Body of pancreas (tissue), 4 donors: Measurements from ENCODE around the gene COPA. TPM values are rescaled to one million over a fixed set of nuclear protein-coding genes. Genes with fewer than 3 reads are reported as not detected.

ENCODE experiments used
- ATAC-seq: fragments of 150-250 bp; one replicate; pipeline ENCODE4 v1.9.1; 2016
- DNase-seq, 4 donors: peaks; one replicate each; pipeline ENCODE4 v3.0.0-alpha.2; 2019
- H3K27ac ChIP-seq, 4 donors: fragments of 200-600 bp; sonication (generic); 1 replicate in 3 of 4; 2 replicates in 1 of 4; pipeline versions ENCODE4 v1.5.1 to v1.6.1; 2016 to 2019; ENCODE audit warnings: mild to moderate bottlenecking in 1 of 4, mixed read lengths in 1 of 4, moderate library complexity in 1 of 4
- H3K27me3 ChIP-seq, 2 donors: fragments of 200-600 bp; sonication (generic); one replicate each; pipeline ENCODE4 v1.6.0; 2016; ENCODE audit warnings: mild to moderate bottlenecking in 1 of 2
- H3K36me3 ChIP-seq, 2 donors: fragments of 200-600 bp; sonication (generic); replicated peaks in 1 of 2; 2 replicates each; pipeline ENCODE4 v1.5.1; 2016; ENCODE audit warnings: low read depth in 2 of 2; ENCODE audit not compliant: insufficient read depth in 1 of 2
- H3K4me1 ChIP-seq: fragments of 200-600 bp; sonication (generic); one replicate; pipeline ENCODE4 v1.6.0; 2016
- H3K4me3 ChIP-seq, 2 donors: fragments of 200-600 bp; sonication (generic); 1 replicate in 1 of 2; 2 replicates in 1 of 2; pipeline ENCODE4 v1.5.1; 2016 to 2019
- H3K9me3 ChIP-seq, 3 donors: fragments of 200-600 bp; sonication (generic); 1 replicate in 2 of 3; 2 replicates in 1 of 3; pipeline ENCODE4 v1.5.1; 2016
- POLR2A ChIP-seq, 3 donors: fragments of 450-650 bp; IDR thresholded peaks; one replicate each; pipeline ENCODE4 v1.6.1; 2016; ENCODE audit warnings: antibody characterized with exemption in 3 of 3, mild to moderate bottlenecking in 2 of 3
- WGBS, 2 donors: methylation state at CpG; one replicate each; pipeline ENCODE4 v1.1.5; 2017; 5-methylcytosine and 5-hydroxymethylcytosine counted together
- intact Hi-C: fragments of 100-400 bp; cut with DNase I; formaldehyde crosslinking; loops from one replicate; pipeline ENCODE4 v1.15.1; 2023
- small RNA-seq: library from RNA; depleted of rRNA; stranded (forward); fragments of <200 nt; gene quantifications from one replicate; pipeline ENCODE3, GENCODE V24; 2016
- total RNA-seq, 2 donors: library from RNA; depleted of rRNA; stranded (reverse); fragments of >200 nt; gene quantifications; one replicate each; pipeline ENCODE4 v1.1.0, GENCODE V29; 2016
- TF ChIP-seq, protein P1 (sequence below), 7 experiments: fragments of 450-650 bp in 4 of 7; fragments of 200-600 bp in 3 of 7; sonication (generic) in 3 of 7; IDR thresholded peaks; one replicate each; pipeline ENCODE4 v1.5.1; 2016 to 2019; ENCODE audit warnings: antibody characterized with exemption in 7 of 7

COPA gene
- total RNA-seq, 2 donors from 2014 or later: 75.8 to 86.7 TPM

DNA sequence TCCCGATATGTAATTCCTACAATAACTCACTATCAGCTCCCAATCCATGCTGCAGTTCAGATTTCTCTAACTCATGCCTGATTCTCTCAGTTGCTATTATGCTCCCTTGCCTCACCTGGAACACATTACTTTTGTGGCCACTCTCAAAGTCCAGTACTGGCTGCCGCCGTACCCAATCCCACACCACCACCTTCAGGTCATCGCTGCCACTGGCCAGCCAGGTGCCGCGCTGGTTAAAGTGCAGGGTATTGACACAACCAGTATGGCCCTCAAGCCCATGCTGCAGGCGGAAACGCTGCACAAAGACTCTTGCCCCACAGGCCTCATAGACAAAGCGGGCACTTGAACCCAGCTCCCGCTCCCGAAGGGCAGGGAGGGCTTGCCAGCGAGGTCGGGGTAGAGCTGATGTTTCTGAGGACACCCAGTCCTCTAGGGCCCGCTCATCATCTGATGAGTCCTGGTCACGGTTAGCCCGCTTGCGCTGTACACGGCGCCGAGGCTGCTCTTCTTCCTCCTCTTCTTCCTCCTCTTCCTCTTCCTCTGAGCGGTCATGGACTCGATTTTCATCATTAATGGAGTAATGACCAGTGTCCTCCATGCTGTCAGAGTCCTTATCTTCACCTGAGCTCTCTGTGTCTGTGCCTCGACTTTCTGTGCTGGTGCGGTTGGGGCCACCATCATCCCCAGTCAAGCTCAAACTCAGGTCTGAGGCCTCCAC, 103.3 kb downstream of the COPA start:
- peaks cover 5 to 24% of the 10 kb centered on the region in 2 donors for H3K36me3 ChIP-seq
- intact Hi-C loops: no loop called here
- H3K9me3 ChIP-seq: no peaks in the 10 kb centered on the region
- H3K27me3 ChIP-seq: no peaks in the 10 kb centered on the region
- no peak overlapping the region for H3K4me3 ChIP-seq
- no peak for ATAC-seq
- no peak overlapping the region for H3K27ac ChIP-seq
- 93 to 94% methylated on average over 20 to 24 of the region's 24 CpGs for whole genome bisulfite sequencing, 2 donors
- DNase-seq: no peak
- no peak for TF ChIP-seq POLR2A (IDR thresholded peaks at IDR 0.05)
- TF ChIP-seq, protein P1, sequence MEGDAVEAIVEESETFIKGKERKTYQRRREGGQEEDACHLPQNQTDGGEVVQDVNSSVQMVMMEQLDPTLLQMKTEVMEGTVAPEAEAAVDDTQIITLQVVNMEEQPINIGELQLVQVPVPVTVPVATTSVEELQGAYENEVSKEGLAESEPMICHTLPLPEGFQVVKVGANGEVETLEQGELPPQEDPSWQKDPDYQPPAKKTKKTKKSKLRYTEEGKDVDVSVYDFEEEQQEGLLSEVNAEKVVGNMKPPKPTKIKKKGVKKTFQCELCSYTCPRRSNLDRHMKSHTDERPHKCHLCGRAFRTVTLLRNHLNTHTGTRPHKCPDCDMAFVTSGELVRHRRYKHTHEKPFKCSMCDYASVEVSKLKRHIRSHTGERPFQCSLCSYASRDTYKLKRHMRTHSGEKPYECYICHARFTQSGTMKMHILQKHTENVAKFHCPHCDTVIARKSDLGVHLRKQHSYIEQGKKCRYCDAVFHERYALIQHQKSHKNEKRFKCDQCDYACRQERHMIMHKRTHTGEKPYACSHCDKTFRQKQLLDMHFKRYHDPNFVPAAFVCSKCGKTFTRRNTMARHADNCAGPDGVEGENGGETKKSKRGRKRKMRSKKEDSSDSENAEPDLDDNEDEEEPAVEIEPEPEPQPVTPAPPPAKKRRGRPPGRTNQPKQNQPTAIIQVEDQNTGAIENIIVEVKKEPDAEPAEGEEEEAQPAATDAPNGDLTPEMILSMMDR (IDR thresholded peaks at IDR 0.05): no peak
- H3K4me1 ChIP-seq: peaks cover 28% of the 10 kb centered on the region

Small RNA genes within 50 kb of the gene (small RNA-seq; reads per million reads assigned to genes)
- gene RF00019: not detected
- not detected for gene RNU4-42P

Other genes with a start within 250 kb of the COPA start
- 10 to 100 TPM; 18.4 to 46.8 TPM for gene IGSF8, start 244.6 kb downstream of the COPA start, total RNA-seq
- 10 to 100 TPM in 1 of 2 donors, 1 to 10 TPM in 1; 1.6 to 41.2 TPM for gene ATP1A2, start 227.5 kb downstream of the COPA start, total RNA-seq
- gene ATP1A4, start 191.6 kb downstream of the COPA start, total RNA-seq: not detected
- not detected for gene CASQ1, start 152.7 kb downstream of the COPA start, total RNA-seq
- gene PEA15, start 137.9 kb downstream of the COPA start, total RNA-seq: 10 to 100 TPM; 21.4 to 23.9 TPM
- gene DCAF8, start 80.7 kb downstream of the COPA start, total RNA-seq: 100 to 1,000 TPM; 123 to 190 TPM
- 10 to 100 TPM; 15.6 to 18.5 TPM for gene PEX19, start 58.1 kb downstream of the COPA start, total RNA-seq
- 10 to 100 TPM; 30.7 to 39.2 TPM for gene NCSTN, start 133 bp upstream of the COPA start, total RNA-seq
- gene NHLH1, start 23.8 kb upstream of the COPA start, total RNA-seq: not detected
- 1 to 10 TPM; 3.6 to 7.8 TPM for gene VANGL2, start 57.3 kb upstream of the COPA start, total RNA-seq
- gene SLAMF6, start 180.0 kb upstream of the COPA start, total RNA-seq: under 1 TPM; 0.52 to 0.99 TPM
- gene CD84, start 236.2 kb upstream of the COPA start, total RNA-seq: 1 to 10 TPM; 3.0 to 7.0 TPM